SK-N-SH (cell line): ENCODE data around the gene C17orf75.

Source experiments
- CTCF ChIP-seq: fragments of 200-600 bp; sonication (generic); IDR thresholded peaks from 2 replicates; pipeline ENCODE4 v1.6.1; 2017; ENCODE audit warnings: antibody characterized with exemption, mild to moderate bottlenecking, moderate library complexity
- EP300 ChIP-seq, 2 experiments: IDR thresholded peaks; 2 replicates each; pipeline versions ENCODE4 v1.4.0 to v1.6.1; 2012; ENCODE audit warnings: borderline replicate concordance in 1 of 2, low read depth in 1 of 2, low read length in 1 of 2
- RCOR1 ChIP-seq: fragments of 150-350 bp; IDR thresholded peaks from 2 replicates; pipeline ENCODE4 v1.6.1; 2017; ENCODE audit warnings: antibody characterized with exemption, low read length
- YY1 ChIP-seq: IDR thresholded peaks from 2 replicates; pipeline ENCODE4 v1.4.0; 2012; ENCODE audit warnings: low read depth, mild to moderate bottlenecking
- ZBTB33 ChIP-seq: IDR thresholded peaks from 2 replicates; pipeline ENCODE4 v1.4.0; 2012; ENCODE audit warnings: low read depth, borderline replicate concordance

- no peak for TF ChIP-seq EP300 (IDR thresholded peaks at IDR 0.05; ENCODE audit: borderline replicate concordance in 1 of 2, low read depth in 1 of 2, low read length in 1 of 2)
- no peak for TF ChIP-seq RCOR1
- no peak for TF ChIP-seq ZBTB33
- TF ChIP-seq YY1 = no peak
- no peak for TF ChIP-seq CTCF
Measured at GRCh38 chr17:32320847-32321246, 21.1 kb downstream of the C17orf75 start.
